Measurements from ENCODE around the gene WDR27.

The WDR27 gene

DNA sequence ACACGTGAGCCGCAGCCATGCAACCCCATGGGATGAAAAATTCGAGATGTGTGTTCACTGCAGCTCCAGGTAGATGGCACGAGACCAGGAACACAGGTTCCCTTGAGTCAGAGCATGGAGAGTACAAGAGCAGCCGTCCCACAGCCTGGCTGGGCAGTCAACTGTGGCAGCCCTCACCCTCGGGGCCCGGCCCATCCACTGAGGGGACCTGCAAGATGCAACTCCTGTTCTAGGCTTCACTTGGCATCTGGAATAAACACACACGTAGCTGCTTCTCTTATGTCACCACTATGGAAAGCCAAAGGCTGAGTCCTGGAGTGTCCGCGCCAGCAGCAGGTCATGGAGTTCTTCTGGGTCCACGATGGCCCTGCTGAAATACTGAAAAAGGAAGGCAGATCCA, 77.0 kb downstream of the WDR27 start:
- H3K27ac ChIP-seq (ENCODE audit: low read depth, low read length) = no peak overlapping the region
- no peak overlapping the region for H2BK120ac ChIP-seq (ENCODE audit: low read depth, low read length)

DNA sequence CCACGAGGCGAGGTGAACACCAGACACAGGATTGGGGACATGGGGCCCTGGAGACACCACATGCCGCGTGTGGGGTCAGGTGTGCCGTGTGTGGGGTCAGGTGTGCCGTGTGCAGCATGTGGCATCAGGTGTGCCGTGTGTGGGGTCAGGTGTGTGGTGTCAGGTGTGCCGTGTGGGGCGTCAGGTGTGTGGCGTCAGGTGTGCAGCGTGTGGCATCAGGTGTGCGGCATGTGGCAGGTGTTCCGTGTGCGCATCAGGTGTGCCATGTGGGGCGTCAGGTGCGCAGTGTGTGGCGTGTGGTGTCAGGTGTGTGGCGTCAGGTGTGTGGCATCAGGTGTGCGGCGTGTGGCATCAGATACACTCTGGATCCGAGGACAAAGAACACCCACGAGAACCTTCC, 77.9 kb downstream of the WDR27 start:
- no peak overlapping the region for H3K4ac ChIP-seq (ENCODE audit: low read depth, low read length)
- no peak overlapping the region for H3K56ac ChIP-seq (ENCODE audit: low read length)
- H3K27ac ChIP-seq (ENCODE audit: low read depth, low read length) = no peak overlapping the region
- no peak overlapping the region for H2BK5ac ChIP-seq (ENCODE audit: low read length)
- no peak overlapping the region for H2BK15ac ChIP-seq (replicated peaks; ENCODE audit: low read depth)
- H3K9ac ChIP-seq (ENCODE audit: low read length) = no peak overlapping the region
- H3K23ac ChIP-seq (ENCODE audit: low read length) = no peak overlapping the region
- H3K4me2 ChIP-seq (ENCODE audit: low read length) = no peak overlapping the region
- H3K18ac ChIP-seq (ENCODE audit: low read length) = no peak overlapping the region
- H3K79me2 ChIP-seq (ENCODE audit: control insufficient read depth, insufficient read depth, low read length) = no peaks in the 10 kb centered on the region
- no CpG with 5 or more reads among the region's 22 CpGs for WGBS (ENCODE audit: extremely low coverage, insufficient coverage, low lambda C conversion rate)
- no peak for DNase-seq
- H4K5ac ChIP-seq (ENCODE audit: low read length) = no peak overlapping the region
- no peak overlapping the region for H4K8ac ChIP-seq (ENCODE audit: low read depth, low read length)
- no peaks in the 10 kb centered on the region for H3K27me3 ChIP-seq (ENCODE audit: insufficient read depth, low read length, poor library complexity)
- peaks cover 13% of the 10 kb centered on the region for H3K36me3 ChIP-seq (ENCODE audit: control insufficient read depth, insufficient read depth, low read length)
- H3K4me3 ChIP-seq (ENCODE audit: low read length) = no peak overlapping the region
- H2BK120ac ChIP-seq (ENCODE audit: low read depth, low read length) = no peak overlapping the region
- peaks cover 6% of the 10 kb centered on the region for H3K4me1 ChIP-seq (ENCODE audit: control insufficient read depth, low read depth, low read length)
- H2AK5ac ChIP-seq (ENCODE audit: low read length) = no peak overlapping the region
- peaks cover 5% of the 10 kb centered on the region for H3K79me1 ChIP-seq (ENCODE audit: low read length)

More for the DNA sequence above, 77.0 kb downstream of the WDR27 start:
- H3K79me2 ChIP-seq (ENCODE audit: control insufficient read depth, insufficient read depth, low read length) = no peaks in the 10 kb centered on the region
- H3K4ac ChIP-seq (ENCODE audit: low read depth, low read length) = no peak overlapping the region
- no peak overlapping the region for H3K4me2 ChIP-seq (ENCODE audit: low read length)
- peaks cover 13% of the 10 kb centered on the region for H3K36me3 ChIP-seq (ENCODE audit: control insufficient read depth, insufficient read depth, low read length)
- no peaks in the 10 kb centered on the region for H3K27me3 ChIP-seq (ENCODE audit: insufficient read depth, low read length, poor library complexity)
- no peak overlapping the region for H3K4me3 ChIP-seq (ENCODE audit: low read length)
- no peak overlapping the region for H2AK5ac ChIP-seq (ENCODE audit: low read length)
- H3K23ac ChIP-seq (ENCODE audit: low read length) = no peak overlapping the region
- DNase-seq = no peak
- H2BK5ac ChIP-seq (ENCODE audit: low read length) = no peak overlapping the region
- peaks cover 6% of the 10 kb centered on the region for H3K4me1 ChIP-seq (ENCODE audit: control insufficient read depth, low read depth, low read length)
- no peak overlapping the region for H2BK15ac ChIP-seq (replicated peaks; ENCODE audit: low read depth)
- no peak overlapping the region for H4K8ac ChIP-seq (ENCODE audit: low read depth, low read length)
- H3K79me1 ChIP-seq (ENCODE audit: low read length) = peaks cover 5% of the 10 kb centered on the region
- no peak overlapping the region for H3K18ac ChIP-seq (ENCODE audit: low read length)
- no peak overlapping the region for H3K56ac ChIP-seq (ENCODE audit: low read length)
- H4K5ac ChIP-seq (ENCODE audit: low read length) = no peak overlapping the region
- no CpG with 5 or more reads among the region's 11 CpGs for WGBS (ENCODE audit: extremely low coverage, insufficient coverage, low lambda C conversion rate)
- no peak overlapping the region for H3K9ac ChIP-seq (ENCODE audit: low read length)

DNA sequence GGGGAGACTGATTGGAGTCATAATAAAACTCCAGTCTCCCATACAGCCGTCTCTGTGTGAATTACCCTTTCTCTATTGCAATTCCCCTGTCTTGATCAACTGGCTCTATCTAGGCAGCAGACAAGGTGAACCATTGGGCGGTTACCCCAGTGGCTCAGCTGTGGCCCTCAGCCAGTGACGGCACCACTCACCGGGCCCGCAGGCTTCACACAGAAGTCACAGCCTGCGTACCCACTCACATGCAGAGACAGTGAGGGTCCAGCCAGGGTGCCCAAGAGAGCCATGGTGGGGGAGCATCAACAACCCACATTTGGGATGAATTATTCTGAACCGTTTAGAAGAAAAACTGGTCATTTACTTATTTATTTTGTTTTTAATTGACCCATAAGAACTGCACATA, 78.5 kb downstream of the WDR27 start:
- H3K18ac ChIP-seq (ENCODE audit: low read length) = no peak overlapping the region
- no peak overlapping the region for H3K23ac ChIP-seq (ENCODE audit: low read length)
- no peaks in the 10 kb centered on the region for H3K79me2 ChIP-seq (ENCODE audit: control insufficient read depth, insufficient read depth, low read length)
- H3K27ac ChIP-seq (ENCODE audit: low read depth, low read length) = no peak overlapping the region
- no peak overlapping the region for H2AK5ac ChIP-seq (ENCODE audit: low read length)
- H4K8ac ChIP-seq (ENCODE audit: low read depth, low read length) = no peak overlapping the region
- H3K56ac ChIP-seq (ENCODE audit: low read length) = no peak overlapping the region
- peaks cover 6% of the 10 kb centered on the region for H3K4me1 ChIP-seq (ENCODE audit: control insufficient read depth, low read depth, low read length)
- H4K5ac ChIP-seq (ENCODE audit: low read length) = no peak overlapping the region
- H2BK5ac ChIP-seq (ENCODE audit: low read length) = no peak overlapping the region
- no peak overlapping the region for H2BK15ac ChIP-seq (replicated peaks; ENCODE audit: low read depth)
- no peak overlapping the region for H2BK120ac ChIP-seq (ENCODE audit: low read depth, low read length)
- no peak overlapping the region for H3K4ac ChIP-seq (ENCODE audit: low read depth, low read length)
- WGBS (ENCODE audit: extremely low coverage, insufficient coverage, low lambda C conversion rate) = no CpG with 5 or more reads among the region's 7 CpGs
- H3K4me3 ChIP-seq (ENCODE audit: low read length) = no peak overlapping the region
- H3K4me2 ChIP-seq (ENCODE audit: low read length) = no peak overlapping the region
- peaks cover 5% of the 10 kb centered on the region for H3K79me1 ChIP-seq (ENCODE audit: low read length)
- H3K27me3 ChIP-seq (ENCODE audit: insufficient read depth, low read length, poor library complexity) = no peaks in the 10 kb centered on the region
- peaks cover 13% of the 10 kb centered on the region for H3K36me3 ChIP-seq (ENCODE audit: control insufficient read depth, insufficient read depth, low read length)
- H3K9ac ChIP-seq (ENCODE audit: low read length) = no peak overlapping the region
- DNase-seq = no peak

DNA sequence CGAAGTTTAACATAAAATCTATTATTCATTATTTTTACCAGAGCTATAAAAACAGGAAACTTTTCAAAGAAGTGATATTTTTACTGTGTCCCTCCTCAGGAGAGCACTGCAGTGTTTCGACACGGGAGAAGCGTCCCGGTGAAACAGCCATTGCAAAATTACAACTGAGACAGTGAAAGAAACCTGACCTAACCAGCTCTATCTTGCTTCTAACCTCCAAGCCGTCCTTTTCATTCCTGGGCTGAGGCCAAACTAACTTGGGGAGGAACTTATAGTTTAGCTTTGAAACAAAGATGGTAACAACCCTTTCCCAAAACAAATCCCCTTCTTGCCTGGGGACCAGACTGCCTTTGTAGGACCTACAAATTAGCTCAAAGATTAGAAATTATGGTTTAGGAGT, 79.2 kb downstream of the WDR27 start:
- Histone ChIP-seq H3K79me2 (ENCODE audit: control insufficient read depth, insufficient read depth, low read length) (no peaks in the 10 kb centered on the region), H3K18ac (ENCODE audit: low read length) (no peak overlapping the region), H3K9ac (ENCODE audit: low read length) (no peak overlapping the region), H2BK15ac (replicated peaks; ENCODE audit: low read depth) (no peak overlapping the region), H2BK5ac (ENCODE audit: low read length) (no peak overlapping the region), H3K36me3 (ENCODE audit: control insufficient read depth, insufficient read depth, low read length) (peaks cover 13% of the 10 kb centered on the region), H3K4ac (ENCODE audit: low read depth, low read length) (no peak overlapping the region), H3K4me1 (ENCODE audit: control insufficient read depth, low read depth, low read length) (peaks cover 6% of the 10 kb centered on the region), H3K4me2 (ENCODE audit: low read length) (no peak overlapping the region), H2BK120ac (ENCODE audit: low read depth, low read length) (peak overlapping the region; percentile 47), H3K23ac (ENCODE audit: low read length) (no peak overlapping the region), H3K56ac (ENCODE audit: low read length) (no peak overlapping the region), H3K27ac (ENCODE audit: low read depth, low read length) (no peak overlapping the region), H3K27me3 (ENCODE audit: insufficient read depth, low read length, poor library complexity) (no peaks in the 10 kb centered on the region), H3K79me1 (ENCODE audit: low read length) (peaks cover 5% of the 10 kb centered on the region), H3K4me3 (ENCODE audit: low read length) (no peak overlapping the region), H2AK5ac (ENCODE audit: low read length) (no peak overlapping the region), H4K5ac (ENCODE audit: low read length) (no peak overlapping the region), H4K8ac (ENCODE audit: low read depth, low read length) (no peak overlapping the region)
- no CpG with 5 or more reads among the region's 6 CpGs for WGBS (ENCODE audit: extremely low coverage, insufficient coverage, low lambda C conversion rate)
- DNase-seq = no peak

DNA sequence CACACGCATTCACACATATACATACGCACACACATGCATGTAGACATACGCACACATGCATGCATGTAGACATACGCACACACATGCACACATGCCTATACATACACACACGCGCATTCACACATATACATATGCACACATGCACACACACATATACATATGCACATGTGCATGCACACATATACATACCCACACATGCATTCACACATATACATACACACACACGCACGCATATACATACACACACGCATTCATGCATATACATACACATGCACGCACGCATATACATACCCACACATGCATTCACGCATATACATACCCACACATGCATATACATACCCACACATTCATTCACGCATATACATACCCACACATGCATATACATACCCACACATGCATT, 80.5 kb downstream of the WDR27 start:
- H3K4me1 ChIP-seq (ENCODE audit: control insufficient read depth, low read depth, low read length) = peaks cover 6% of the 10 kb centered on the region
- no peak for DNase-seq
- H3K4me3 ChIP-seq (ENCODE audit: low read length) = peak overlapping the region; percentile 29
- H2BK15ac ChIP-seq (replicated peaks; ENCODE audit: low read depth) = no peak overlapping the region
- no peaks in the 10 kb centered on the region for H3K79me2 ChIP-seq (ENCODE audit: control insufficient read depth, insufficient read depth, low read length)
- H4K8ac ChIP-seq (ENCODE audit: low read depth, low read length) = no peak overlapping the region
- H3K4me2 ChIP-seq (ENCODE audit: low read length) = no peak overlapping the region
- H3K18ac ChIP-seq (ENCODE audit: low read length) = no peak overlapping the region
- no peak overlapping the region for H2BK120ac ChIP-seq (ENCODE audit: low read depth, low read length)
- H3K27ac ChIP-seq (ENCODE audit: low read depth, low read length) = peak overlapping the region; percentile 11
- WGBS (ENCODE audit: extremely low coverage, insufficient coverage, low lambda C conversion rate) = 100% methylated on average over 4 of the region's 13 CpGs
- no peak overlapping the region for H4K5ac ChIP-seq (ENCODE audit: low read length)
- H3K23ac ChIP-seq (ENCODE audit: low read length) = no peak overlapping the region
- peak overlapping the region; percentile 90 for H2AK5ac ChIP-seq (ENCODE audit: low read length)
- peak overlapping the region; percentile 81 for H2BK5ac ChIP-seq (ENCODE audit: low read length)
- no peak overlapping the region for H3K9ac ChIP-seq (ENCODE audit: low read length)
- peaks cover 13% of the 10 kb centered on the region for H3K36me3 ChIP-seq (ENCODE audit: control insufficient read depth, insufficient read depth, low read length)
- H3K27me3 ChIP-seq (ENCODE audit: insufficient read depth, low read length, poor library complexity) = no peaks in the 10 kb centered on the region
- no peak overlapping the region for H3K4ac ChIP-seq (ENCODE audit: low read depth, low read length)
- peaks cover 5% of the 10 kb centered on the region for H3K79me1 ChIP-seq (ENCODE audit: low read length)
- H3K56ac ChIP-seq (ENCODE audit: low read length) = peak overlapping the region; percentile 39
